NCI-H2107 (cell line): ENCODE measurements around the gene CD40LG.

Experiments
- DNase-seq: peaks from one replicate; lab custom pipeline; 2025; lab: John Stamatoyannopoulos, UW

Gene CD40LG

GRCh38 chrX:136650811-136651210, 2.9 kb downstream of the CD40LG start:
- DNase-seq, result no peak

- no peak for DNase-seq
Measured at GRCh38 chrX:136652822-136653723, 5.1 kb downstream of the CD40LG start.

- DNase-seq, result no peak
Measured at GRCh38 chrX:136656361-136656964, 8.5 kb downstream of the CD40LG start.

GRCh38 chrX:136658151-136658550, 10.2 kb downstream of the CD40LG start:
- DNase-seq, result no peak

- peak; percentile 1 for DNase-seq
Measured at GRCh38 chrX:136659174-136659573, 11.2 kb downstream of the CD40LG start.

- no peak for DNase-seq
Measured at GRCh38 chrX:136660896-136661295, 12.9 kb downstream of the CD40LG start.

- no peak for DNase-seq
Measured at GRCh38 chrX:136662104-136662503, 14.1 kb downstream of the CD40LG start.

GRCh38 chrX:136662976-136663375, 15.0 kb downstream of the CD40LG start:
- DNase-seq, result no peak

GRCh38 chrX:136665258-136665900, 17.4 kb downstream of the CD40LG start:
- no peak for DNase-seq

- DNase-seq, result no peak
Measured at GRCh38 chrX:136666088-136666487, 18.1 kb downstream of the CD40LG start.

- no peak for DNase-seq
Measured at GRCh38 chrX:136667446-136668168, 19.6 kb downstream of the CD40LG start.

GRCh38 chrX:136671006-136671610, 23.1 kb downstream of the CD40LG start:
- DNase-seq, result no peak

GRCh38 chrX:136674270-136674985, 26.5 kb downstream of the CD40LG start:
- DNase-seq, result no peak

- no peak for DNase-seq
Measured at GRCh38 chrX:136679531-136679930, 31.6 kb downstream of the CD40LG start.

GRCh38 chrX:136684120-136684519, 36.2 kb downstream of the CD40LG start:
- DNase-seq, result no peak

- DNase-seq, result no peak
Measured at GRCh38 chrX:136687457-136687856, 39.5 kb downstream of the CD40LG start.

GRCh38 chrX:136689436-136689835, 41.5 kb downstream of the CD40LG start:
- no peak for DNase-seq

GRCh38 chrX:136691028-136691809, 43.3 kb downstream of the CD40LG start:
- DNase-seq, result no peak

GRCh38 chrX:136692271-136692670, 44.3 kb downstream of the CD40LG start:
- no peak for DNase-seq

GRCh38 chrX:136694431-136695087, 46.6 kb downstream of the CD40LG start:
- DNase-seq, result peak; percentile 42
